T-helper 1 cell treated with Interleukin-12 subunit alpha and Interleukin-12 subunit beta and Interleukin-4 antibody, amounts not matched to agents 30 ng/mL and 1 ng/mL, for 36 hours (primary cell): ENCODE data around the gene CLCN1. TPM values are rescaled to one million over a fixed set of nuclear protein-coding genes. Genes with fewer than 3 reads are reported as not detected.

Source experiments
- intact Hi-C: fragments of 100-400 bp; cut with micrococcal nuclease; formaldehyde crosslinking; loops from one replicate; pipeline ENCODE4 v1.15.1; 2024
- total RNA-seq: library from RNA; stranded (reverse); gene quantifications from 2 replicates; pipeline ENCODE4 v1.2.3, GENCODE V29; 2022

The CLCN1 gene
- total RNA-seq, 1 donor from 2014 or later: 0.07 TPM

- intact Hi-C loops: no loop called here
These were observed 12.0 kb downstream of the CLCN1 start for GRCh38 chr7:143327903-143328302.

- intact Hi-C loops: no loop called here
These were observed 13.7 kb downstream of the CLCN1 start for GRCh38 chr7:143329471-143330170.

GRCh38 chr7:143331179-143331801, 15.4 kb downstream of the CLCN1 start:
- intact Hi-C loops: no loop called here

DNA sequence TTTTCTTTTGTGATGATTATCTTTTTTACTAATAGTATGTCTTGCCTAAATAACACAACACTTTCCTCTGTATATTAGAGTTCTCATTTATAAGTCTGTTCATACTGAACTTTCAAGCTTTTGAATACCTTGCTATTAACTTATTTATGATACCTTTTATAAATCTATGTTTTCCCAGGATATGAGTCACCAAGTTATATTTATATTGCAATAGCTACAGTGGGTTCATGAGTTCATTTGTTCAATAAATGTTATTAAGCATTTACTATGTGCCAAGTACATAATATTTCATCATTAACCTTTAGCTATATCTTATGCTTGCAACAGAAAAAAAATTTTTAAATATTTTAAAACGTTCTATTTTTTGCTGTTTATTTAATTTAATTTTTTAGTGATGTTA, 18.3 kb downstream of the CLCN1 start:
- intact Hi-C loops: no loop called here

DNA sequence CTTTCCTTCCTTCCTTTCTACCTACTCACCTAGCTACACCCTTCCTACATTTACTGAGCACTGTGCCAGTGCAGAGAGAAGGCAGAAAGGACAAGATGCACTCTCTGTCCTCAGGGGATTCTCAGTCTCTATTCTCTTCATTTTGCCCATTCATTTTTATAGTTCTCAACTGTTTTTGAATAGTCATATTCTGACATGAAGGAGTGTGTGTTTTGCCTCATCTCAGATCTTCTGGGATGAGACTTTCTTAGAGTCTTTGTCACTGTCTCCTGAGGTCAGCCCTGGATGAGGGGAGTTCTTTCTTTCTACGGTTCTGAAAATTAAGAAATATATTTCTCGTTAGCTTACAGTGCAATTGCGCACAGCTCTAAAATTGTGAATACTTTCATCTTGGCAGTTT, 21.3 kb downstream of the CLCN1 start:
- intact Hi-C loops: no loop called here

DNA sequence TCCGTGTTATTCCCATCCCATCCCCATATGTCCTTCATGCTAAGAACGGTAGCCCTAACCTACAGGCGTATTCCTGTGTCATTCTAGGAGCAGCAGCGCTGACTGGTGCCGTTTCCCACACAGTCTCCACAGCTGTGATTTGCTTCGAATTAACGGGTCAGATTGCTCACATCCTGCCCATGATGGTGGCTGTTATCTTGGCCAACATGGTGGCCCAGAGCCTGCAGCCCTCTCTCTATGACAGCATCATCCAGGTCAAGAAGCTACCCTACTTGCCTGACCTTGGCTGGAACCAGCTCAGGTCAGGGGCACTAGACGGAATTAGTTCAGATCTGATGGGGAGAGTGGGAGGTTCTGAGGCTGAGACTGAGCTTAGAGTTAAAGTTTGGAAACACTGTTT, 25.9 kb downstream of the CLCN1 start:
- intact Hi-C loops: no loop called here

DNA sequence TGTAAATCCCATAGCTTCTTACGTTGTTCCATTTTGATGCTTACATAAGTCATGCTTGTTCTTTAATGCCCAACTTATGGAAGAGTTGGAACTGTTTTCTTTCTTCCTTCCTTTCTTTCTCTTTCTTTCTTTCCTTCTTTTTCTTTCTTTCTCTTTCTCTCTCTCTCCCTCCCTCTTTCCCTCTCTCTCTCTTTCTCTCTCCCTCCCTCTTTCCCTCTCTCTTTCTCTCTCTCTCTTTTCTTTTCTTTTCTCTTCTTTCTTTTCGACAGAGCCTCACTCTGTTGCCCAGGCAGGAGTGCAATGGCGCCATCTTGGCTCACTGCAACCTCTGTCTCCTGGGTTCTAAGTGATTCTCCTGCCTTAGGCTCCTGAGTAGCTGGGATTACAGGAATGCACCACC, 27.7 kb downstream of the CLCN1 start:
- intact Hi-C loops: no loop called here

- intact Hi-C loops: loop anchor here (1.0 to 2.0 kb wide), 3 partner anchors 35 to 105 kb away; no protein-coding TSS in a partner anchor
These were observed 29.6 kb downstream of the CLCN1 start for GRCh38 chr7:143345428-143345900.

- intact Hi-C loops: no loop called here
These were observed 30.1 kb downstream of the CLCN1 start for GRCh38 chr7:143346018-143346417.

DNA sequence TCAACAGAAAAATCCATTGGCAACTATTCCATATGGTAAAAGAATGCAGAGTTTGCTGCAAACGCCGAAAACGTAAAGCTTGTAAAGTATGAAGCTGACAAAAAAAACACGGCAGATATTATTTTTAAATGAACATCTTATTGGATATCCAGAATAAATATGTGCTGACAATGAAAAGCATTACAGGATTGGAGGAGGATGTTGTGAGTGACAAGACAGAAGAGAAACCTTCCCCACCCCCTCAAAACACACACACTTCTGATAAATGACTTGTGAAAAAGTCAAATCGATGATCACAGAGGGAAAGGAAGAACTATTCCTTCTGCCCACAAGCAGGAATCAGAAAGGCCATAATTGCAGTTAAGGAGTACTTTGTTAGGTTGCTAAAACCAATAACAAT, 32.0 kb downstream of the CLCN1 start:
- intact Hi-C loops: loop anchor here (1.0 kb wide), 1 partner anchor 14 kb away; the partner anchor contains the start of gene FAM131B

DNA sequence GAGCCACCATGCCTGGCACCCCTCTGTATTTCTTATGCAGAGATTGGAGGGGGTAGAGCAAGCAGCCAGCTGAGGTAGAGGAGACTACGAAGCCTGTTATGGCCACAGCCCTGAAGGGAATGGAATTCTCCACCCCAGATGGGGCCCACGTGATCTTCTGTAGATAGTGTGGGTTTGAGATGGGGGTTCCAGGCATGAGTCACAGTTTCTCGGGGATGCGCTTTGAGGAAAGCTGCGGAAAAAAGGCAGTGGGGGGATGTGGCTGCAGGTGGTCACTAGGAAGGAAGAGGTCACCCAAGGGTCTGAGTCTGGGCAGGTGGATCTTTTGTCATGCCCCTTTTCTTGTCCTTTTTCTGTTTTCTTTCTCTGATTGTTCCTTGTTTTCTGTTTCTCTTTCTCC, 35.1 kb downstream of the CLCN1 start:
- intact Hi-C loops: no loop called here

GRCh38 chr7:143351574-143351973, 35.7 kb downstream of the CLCN1 start:
- intact Hi-C loops: no loop called here

GRCh38 chr7:143352531-143353002, 36.7 kb downstream of the CLCN1 start:
- intact Hi-C loops: no loop called here

DNA sequence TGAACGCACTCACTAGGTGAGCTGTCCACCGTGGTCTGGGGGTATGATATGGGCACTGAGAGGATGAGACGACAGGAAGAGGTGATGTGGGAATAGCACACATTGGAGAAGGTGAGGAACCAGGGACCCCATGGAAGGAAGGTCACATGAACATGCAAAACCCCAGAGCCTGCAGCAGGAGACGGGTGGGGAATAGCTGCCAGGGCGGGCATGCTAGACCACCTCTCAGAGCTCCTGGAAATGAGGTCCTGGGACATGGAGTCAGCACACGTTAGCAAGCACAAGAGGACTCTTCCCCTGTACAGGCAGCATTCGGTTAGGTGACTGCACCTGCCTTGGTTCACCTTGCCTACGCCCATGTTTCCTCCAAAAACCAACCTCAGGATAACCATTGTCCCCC, 38.5 kb downstream of the CLCN1 start:
- intact Hi-C loops: no loop called here

GRCh38 chr7:143354965-143355364, 39.1 kb downstream of the CLCN1 start:
- intact Hi-C loops: no loop called here

DNA sequence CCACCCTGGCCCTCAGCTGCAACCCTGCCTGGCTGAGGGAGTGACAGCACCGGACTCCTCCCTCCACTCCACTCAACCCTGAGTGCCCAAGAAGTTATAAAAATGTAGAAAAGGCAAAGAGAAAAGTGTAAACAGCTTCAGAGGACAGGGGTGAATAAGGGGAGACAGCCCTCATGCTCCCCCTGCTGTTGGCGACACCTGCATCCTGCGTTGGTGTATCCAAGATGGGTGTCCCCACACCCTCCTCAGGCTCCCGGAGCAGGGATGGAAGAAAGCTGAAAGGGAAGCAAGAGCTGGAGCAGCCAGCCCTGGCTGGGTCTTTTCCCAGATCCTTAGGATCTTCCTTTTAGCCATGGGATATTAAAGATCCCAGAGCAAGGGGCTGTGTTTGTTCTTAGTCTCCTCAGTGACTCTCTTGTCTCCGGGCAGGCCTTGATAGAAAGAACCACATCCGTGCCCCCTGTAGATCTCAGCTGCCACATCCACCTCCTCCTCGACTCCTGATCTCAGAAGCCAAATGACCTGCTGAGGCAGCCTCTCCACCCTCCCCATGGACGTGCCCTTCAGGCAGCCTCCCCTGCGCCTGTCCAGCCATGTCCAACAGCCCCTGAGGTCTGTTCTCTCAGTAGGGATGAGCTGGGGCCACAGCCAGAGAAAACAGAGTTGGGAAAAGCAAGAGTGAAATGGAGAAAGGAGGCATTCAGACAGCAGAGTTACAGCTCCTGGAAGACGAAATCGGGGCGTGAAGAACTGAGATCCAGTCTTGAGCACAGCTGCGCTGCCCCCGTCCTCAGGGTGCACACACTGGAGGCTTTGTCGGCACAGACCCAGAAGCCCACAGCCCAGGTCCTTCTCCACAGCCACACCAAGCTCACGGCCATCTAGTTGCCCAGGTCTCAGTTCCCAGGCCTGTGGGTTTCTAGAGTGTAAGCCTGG, 39.8 kb downstream of the CLCN1 start:
- intact Hi-C loops: no loop called here

DNA sequence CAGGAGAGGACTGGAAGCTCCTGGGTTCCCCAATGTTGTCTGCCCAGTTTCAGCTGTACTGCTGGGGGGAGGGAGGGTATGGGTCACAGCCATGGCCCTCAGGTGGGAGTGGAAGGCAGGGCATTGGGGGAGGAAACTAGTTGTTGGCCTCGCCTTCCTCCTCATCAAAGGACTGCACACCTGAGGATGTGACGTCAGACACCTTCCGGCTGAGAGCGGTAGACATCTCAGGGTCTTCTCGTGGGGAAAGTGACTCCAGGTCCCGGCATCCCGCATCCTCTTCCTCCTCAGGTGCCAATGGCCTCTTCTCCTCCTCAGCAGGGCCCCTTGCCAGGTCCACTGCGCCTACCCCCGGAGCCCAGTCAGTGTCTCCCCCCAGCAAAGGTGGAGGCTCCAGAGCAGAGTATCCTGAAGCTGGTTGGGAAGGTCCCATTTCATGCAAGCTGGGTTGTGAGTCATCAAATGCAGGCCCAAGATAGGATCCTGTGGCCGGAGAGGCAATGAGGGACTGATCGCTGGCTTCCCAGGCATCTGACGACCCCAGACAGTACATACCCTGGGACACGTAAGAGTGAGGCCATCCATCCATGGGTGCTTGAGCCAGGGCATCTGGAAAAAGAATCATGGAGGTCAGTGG, 40.6 kb downstream of the CLCN1 start:
- intact Hi-C loops: no loop called here

DNA sequence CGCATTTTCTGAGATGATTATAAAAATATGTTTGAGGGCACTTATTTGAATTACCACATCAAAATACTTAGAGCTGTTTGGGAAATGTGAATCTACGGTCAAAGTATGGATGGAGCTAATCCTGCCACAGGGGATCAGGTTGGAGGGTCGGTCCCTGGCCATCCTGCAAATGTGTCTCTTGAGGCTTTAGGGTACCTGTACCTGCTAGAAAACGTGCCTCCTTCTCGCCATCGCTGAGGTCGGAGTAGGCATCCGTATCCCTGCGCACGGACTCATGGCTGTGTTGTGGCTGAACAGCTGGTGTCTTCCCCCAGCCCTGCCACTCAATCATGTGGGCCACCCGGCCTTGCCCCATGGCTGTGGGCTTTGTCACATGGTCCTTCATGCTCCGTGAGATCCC, 42.7 kb downstream of the CLCN1 start:
- intact Hi-C loops: no loop called here

- intact Hi-C loops: no loop called here
These were observed 44.0 kb downstream of the CLCN1 start for GRCh38 chr7:143359771-143360353.

DNA sequence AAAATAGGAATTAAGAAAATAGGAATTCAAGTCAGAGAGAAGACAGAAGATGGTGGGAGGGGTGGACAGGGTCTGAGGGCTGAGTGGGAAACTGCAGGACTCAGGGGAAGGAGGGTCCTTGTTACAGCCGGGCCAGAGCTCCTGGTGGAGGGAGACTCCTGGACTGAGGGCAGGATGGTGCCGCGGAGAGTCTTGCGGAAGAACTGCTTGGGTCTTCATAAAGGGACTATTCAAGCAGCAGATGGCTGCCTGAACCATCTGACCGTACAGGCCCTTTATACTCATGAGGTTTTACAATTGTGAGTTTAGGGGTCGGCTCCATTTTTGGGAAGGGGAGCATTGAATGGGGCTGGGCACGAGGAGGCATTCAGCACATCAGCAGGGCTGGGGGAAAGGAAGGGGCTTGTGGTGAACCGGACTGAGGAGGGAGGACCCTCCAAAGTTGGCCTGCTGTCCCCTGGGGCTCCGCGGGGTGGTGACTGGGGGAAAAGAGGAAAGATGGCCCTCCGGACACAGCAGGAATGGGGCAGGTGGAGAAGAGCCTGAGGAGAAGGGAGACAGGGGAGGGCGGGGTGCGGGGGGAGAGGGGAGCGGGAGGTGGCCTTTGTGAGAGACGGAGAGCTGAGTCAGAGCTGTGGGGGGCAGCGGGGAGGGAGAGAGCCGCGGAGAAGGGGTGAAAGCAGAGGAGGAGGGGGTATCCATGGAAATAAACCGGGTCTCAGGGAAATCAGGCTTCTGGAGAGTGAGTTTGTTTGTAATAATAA, 45.1 kb downstream of the CLCN1 start:
- intact Hi-C loops: no loop called here
